SU-DHL-6 (cell line): Measurements from ENCODE around the gene RCAN3.
"Not testable (repeated sequence)": the region's sequence is repeated elsewhere in the genome, so short reads cannot be mapped to it uniquely, and the experiment has no call there.

Experiments
- EZH2phosphoT487 ChIP-seq: fragments of 200-600 bp; sonication (generic), shearing (Covaris generic); conservative IDR thresholded peaks from 2 replicates; pipeline ENCODE4 v1.6.1; 2018; ENCODE audit warnings: mild to moderate bottlenecking, antibody characterized with exemption, low read length, moderate library complexity, mixed read lengths
- TF ChIP-seq, protein P1 (sequence below): fragments of 200-600 bp; sonication (generic); IDR thresholded peaks from one replicate; pipeline ENCODE4 v1.5.1; 2017; ENCODE audit warnings: antibody characterized with exemption, mild to moderate bottlenecking, low read length, moderate library complexity; ENCODE audit not compliant: insufficient read depth, poor library complexity, severe bottlenecking

DNA sequence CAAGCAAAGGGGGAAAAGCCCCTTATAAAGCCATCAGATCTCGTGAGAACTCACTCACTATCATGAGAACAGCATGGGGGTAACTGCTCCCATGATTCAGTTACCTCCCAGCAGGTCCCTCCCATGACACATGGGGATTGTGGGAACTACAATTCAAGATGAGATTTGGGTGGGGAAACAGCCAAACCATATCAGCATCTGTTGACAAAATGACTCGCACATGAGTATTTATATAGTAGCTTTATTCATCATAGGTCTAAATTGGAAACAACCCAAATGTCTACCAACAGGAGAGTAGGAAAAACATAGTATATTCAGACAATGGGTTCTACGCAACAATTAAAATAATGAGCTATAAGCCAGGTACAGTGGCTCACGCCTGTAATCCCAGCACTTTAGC, 40.5 kb upstream of the RCAN3 start:
- TF ChIP-seq, protein P1, sequence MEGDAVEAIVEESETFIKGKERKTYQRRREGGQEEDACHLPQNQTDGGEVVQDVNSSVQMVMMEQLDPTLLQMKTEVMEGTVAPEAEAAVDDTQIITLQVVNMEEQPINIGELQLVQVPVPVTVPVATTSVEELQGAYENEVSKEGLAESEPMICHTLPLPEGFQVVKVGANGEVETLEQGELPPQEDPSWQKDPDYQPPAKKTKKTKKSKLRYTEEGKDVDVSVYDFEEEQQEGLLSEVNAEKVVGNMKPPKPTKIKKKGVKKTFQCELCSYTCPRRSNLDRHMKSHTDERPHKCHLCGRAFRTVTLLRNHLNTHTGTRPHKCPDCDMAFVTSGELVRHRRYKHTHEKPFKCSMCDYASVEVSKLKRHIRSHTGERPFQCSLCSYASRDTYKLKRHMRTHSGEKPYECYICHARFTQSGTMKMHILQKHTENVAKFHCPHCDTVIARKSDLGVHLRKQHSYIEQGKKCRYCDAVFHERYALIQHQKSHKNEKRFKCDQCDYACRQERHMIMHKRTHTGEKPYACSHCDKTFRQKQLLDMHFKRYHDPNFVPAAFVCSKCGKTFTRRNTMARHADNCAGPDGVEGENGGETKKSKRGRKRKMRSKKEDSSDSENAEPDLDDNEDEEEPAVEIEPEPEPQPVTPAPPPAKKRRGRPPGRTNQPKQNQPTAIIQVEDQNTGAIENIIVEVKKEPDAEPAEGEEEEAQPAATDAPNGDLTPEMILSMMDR = not testable (repeated sequence)
- TF ChIP-seq EZH2phosphoT487 = not testable (repeated sequence)
